GM19240 (cell line): ENCODE measurements around the gene NQO2.
"Not testable (repeated sequence)": the region's sequence is repeated elsewhere in the genome, so short reads cannot be mapped to it uniquely, and the experiment has no call there.

Experiments
- DNase-seq: peaks from one replicate; pipeline ENCODE4 v3.0.0; 2011; ENCODE audit warnings: low spot score; ENCODE audit not compliant: insufficient read length

Gene NQO2

DNA sequence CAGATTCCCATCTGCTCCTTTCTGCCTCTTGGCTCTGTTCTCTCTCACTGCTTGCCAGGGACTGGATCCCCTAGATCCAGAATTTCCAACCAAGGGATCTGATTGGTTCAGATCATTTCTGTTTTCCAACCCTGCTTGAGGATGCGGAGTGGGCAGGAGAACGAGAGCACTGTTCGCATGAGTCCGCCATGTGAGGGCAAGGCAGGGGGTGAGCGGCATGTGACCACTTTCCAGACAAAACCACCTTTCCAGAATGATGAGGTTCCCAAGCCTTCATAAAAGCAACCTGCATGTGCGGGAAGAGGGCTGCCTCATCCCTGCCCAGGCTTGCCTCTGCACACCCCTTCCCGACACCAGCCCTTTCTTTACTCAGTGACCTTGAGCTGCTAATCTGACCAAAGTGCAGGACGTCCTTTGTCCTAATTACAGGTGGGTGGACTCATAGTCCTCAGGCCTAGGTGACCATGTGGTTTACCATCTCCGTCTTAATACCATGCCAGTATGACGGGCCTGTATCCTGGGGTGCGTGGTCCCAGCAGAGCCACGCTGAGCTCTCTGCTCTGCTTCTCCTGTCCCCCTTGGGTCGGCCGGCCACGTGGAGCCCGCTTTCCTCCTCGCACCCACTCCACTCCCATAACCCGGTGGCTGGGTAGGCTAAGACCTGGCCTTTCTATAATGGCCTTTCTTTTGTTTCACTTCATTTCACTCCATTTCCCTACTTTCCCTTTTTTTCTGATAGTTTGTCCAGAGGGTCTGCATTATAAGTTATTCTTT lies 14.4 kb downstream of the NQO2 start:
- no peak for DNase-seq

DNA sequence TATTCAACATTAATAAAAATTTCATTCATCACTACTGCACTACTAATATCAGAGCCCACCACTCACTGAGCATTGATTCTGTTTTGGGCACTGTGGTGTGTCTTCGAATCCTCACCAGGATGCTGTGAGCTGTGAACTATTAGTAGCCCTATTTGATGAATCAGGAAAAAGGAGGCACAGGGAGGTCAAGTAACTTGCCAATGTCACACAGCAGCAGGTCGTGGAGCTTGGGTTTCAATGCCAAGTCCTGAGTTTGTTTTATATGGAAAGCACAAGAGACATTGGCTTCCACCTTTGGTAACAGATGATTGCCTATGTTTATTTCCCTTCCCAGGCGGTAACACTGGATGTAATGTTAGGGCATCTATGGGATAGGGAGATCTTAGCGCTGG lies 15.0 kb downstream of the NQO2 start:
- DNase-seq, result no peak

GRCh38 chr6:3015144-3015543 lies 15.4 kb downstream of the NQO2 start:
- DNase-seq, result no peak

DNA sequence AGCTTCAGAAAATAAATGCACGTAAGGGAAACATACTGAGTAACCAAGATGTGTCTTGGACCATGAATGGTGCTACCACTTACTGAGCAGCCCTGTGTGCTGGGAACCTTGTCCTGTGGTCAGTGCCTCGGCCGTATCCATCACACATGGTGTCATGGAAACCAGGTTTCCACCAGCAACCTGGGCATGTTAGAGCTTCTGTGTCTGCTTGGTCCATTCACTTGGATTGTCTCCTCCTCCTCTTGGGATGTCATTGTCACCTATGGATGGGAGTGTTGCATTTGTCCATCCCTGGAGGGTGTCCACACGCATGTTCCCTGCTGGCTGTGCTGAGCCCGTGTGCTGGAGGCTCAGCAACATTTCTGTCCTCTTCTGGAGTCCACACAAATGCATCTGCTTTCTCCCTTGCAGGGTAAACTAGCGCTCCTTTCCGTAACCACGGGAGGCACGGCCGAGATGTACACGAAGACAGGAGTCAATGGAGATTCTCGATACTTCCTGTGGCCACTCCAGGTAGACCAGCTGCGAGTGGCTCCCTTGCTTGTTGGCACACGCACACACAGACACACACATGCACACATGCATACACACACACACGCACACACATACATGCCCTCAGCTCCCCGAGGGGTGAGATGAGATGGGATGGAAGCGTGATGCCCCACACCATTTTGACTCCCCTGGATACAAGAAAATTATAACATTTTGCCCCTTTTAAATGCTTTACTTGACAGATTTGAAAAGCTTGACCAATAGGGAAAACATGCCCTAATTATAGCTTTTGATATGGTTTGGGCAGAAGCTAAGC lies 17.0 kb downstream of the NQO2 start:
- no peak for DNase-seq

DNA sequence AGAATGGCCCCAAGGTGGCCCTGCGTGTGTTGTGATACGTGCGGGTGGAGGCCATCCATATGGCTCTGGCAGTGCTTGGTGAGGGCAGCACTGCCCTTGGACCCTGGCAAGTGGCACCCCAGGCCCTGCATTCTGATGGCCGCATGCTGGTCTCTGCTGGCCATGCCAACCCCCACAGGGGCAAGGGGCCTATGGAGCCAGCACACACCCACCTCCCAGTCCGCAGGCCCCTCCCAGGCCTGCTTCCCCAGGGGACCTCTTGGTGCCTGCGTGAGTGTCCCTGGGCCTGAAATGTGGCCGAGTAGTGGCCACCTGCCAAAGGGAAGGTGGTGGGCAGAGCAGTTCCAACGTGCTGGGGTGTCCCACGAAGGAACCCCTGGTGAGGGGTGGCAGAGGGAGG lies 17.6 kb downstream of the NQO2 start:
- no peak for DNase-seq

GRCh38 chr6:3019065-3019464 lies 19.4 kb downstream of the NQO2 start:
- no peak for DNase-seq

- DNase-seq, result no peak
Measured at GRCh38 chr6:3019749-3020320, 20.1 kb downstream of the NQO2 start.

GRCh38 chr6:3020976-3021598 lies 21.4 kb downstream of the NQO2 start:
- DNase-seq, result not testable (repeated sequence)

GRCh38 chr6:3022765-3023662 lies 23.3 kb downstream of the NQO2 start:
- no peak for DNase-seq

- peak; percentile 78 for DNase-seq
Measured at GRCh38 chr6:3023663-3024483, 24.2 kb downstream of the NQO2 start.

DNA sequence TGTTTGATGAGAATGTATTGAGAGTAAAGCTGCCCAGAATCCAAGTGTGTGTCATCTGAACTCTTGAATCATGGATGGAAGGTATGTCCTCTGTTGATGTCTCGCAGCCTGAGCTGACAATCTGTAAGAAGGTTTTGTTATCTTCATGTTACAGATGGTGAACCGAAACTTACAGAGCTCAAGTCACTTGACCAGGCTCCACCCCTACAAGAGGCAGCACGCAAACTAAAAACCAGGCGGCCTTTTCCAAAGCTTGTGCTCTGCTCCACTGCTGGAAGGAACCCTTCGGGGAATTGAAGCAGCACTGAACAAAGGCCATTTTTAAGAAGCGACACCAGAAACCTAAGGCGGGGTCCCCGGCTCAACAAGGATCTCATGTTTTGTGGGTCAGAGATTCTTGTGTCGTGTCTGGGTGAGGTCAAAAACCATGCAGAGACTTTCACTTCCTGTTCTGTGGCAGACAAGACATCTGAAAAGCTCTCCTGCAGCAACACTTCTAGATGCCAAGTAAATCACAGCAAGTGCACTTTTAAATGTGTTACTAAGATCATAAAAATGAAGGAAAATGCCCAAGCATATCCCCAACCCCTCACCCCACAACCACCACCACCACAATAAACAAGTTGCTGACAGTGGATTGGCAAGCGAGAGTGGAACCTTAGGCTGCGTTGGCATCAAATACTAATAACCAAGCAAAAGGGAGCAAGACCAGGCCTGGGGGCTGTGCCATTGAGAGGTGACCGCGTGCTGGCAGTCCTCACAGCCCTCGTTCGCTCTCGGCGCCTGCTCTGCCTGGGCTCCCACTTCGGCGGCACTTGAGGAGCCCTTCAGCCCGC lies 27.3 kb downstream of the NQO2 start:
- DNase-seq, result peak; percentile 68

GRCh38 chr6:3028156-3028555 lies 28.5 kb downstream of the NQO2 start:
- not testable (repeated sequence) for DNase-seq

DNA sequence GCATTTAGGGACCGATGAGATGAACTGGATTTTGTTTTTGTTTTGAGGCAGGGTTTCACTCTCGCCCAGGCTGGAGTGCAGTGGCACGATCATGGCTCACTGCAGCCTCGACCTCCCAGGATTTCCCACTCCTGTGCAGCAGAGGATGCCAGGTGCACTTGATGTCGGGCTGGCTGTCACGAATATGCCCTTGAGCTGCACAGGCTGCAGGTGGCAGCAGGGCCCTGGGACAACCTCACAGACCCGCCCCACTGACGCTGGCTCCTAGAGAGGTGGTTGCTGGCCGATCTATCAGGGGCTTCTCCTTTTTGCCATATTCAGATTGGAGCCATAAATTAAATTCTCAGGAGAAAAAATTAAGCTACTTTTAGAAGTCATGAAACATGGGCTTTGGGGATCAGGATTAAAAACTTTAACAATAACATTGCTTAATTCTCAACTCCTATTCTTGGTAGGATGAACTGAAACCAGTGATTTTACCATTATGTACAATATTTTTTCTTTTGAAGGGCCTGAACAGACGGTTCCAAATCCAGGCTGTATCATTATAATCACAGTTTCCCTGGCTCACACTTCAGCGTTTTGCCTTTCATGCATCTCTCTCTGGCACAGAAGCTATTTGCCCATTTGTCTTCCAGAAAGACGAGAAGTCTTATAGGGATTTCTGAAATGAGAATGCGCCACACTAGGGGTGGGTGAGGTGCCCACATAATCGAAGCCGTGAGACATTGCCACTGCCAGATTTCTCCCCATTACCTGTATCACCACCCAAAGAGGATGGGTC lies 32.4 kb downstream of the NQO2 start:
- DNase-seq, result no peak

GRCh38 chr6:3032986-3033385 lies 33.3 kb downstream of the NQO2 start:
- DNase-seq, result no peak

DNA sequence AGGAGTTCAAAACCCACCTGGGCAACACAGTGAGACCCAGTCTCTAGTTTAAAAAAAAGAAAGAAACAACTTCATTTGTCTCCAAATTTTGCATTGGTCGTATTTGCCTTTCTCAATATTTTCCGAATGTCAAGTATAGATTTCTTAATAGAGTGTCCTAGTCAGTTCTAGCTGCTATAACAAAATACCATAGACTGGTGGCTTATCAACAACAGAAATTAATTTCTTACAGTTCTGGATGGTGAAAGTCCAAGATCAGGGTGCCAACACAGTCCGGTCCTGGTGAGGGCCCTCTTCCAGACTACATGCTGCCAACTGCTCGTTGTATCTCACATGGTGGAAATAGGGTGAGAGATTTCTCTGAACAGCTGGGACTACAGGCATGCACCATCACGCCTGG lies 34.0 kb downstream of the NQO2 start:
- DNase-seq, result no peak

- no peak for DNase-seq
Measured at GRCh38 chr6:3035397-3035796, 35.7 kb downstream of the NQO2 start.

- no peak for DNase-seq
Measured at GRCh38 chr6:3036861-3037637, 37.4 kb downstream of the NQO2 start.
